Myocyte (in vitro differentiated cells): Measurements from ENCODE around the gene CPA3. TPM values are rescaled to one million over a fixed set of nuclear protein-coding genes. Genes with fewer than 3 reads are reported as not detected.

Experiments
- DNase-seq: peaks from one replicate; pipeline ENCODE4 v3.0.0-alpha.2; 2012; ENCODE audit warnings: low read depth
- total RNA-seq: library from RNA; depleted of rRNA; stranded (reverse); fragments of >200 nt; gene quantifications from 2 replicates; pipeline ENCODE4 v1.2.3, GENCODE V29; 2014

Gene CPA3
- total RNA-seq, 1 donor from 2014 or later: 1.6 TPM

DNA sequence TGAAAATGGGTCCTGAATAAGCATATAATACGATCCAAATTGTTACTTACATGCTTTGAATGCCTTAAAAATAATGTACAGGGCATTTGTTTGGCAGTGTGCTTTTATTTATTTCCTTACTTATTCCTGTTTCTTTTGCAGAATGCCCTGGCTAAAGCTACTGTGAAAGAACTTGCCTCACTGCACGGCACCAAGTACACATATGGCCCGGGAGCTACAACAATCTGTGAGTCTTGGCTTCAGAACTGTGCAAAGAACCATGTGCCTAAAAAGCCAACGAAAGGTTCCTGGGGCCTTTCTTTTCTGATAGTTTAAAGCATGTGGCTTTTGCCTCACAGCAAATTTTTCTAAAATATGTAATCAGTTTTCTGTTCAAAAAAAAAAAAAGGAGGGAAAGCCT is 7.8 kb upstream of the CPA3 start:
- DNase-seq: no peak

DNA sequence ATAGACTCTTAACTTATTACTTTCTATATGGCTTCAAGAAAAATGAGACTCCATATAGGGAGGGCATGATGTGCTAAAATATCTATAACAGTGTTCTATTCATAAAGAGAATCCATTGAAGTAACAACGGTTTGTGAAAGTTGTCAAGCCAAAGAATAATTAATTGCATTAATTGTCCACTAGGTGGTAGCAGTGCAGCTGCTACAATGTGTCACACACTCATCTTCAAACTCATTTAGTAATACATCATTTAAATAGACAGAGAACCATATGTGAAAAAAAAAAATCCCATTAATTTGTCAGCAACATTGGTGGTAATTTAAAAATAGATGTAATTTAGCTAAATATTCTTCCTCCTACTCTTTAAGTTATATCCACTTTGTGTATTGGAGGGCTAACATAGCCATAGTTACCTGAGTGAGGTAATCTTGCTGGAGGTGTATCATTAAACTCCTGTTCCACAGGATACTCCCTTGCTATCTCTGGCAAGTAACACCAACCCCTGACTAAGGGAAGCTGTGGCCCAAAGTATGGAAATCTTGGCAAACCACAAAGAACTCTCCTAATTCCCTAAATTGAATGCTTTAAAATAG is 3.7 kb upstream of the CPA3 start:
- DNase-seq: peak; percentile 64

DNA sequence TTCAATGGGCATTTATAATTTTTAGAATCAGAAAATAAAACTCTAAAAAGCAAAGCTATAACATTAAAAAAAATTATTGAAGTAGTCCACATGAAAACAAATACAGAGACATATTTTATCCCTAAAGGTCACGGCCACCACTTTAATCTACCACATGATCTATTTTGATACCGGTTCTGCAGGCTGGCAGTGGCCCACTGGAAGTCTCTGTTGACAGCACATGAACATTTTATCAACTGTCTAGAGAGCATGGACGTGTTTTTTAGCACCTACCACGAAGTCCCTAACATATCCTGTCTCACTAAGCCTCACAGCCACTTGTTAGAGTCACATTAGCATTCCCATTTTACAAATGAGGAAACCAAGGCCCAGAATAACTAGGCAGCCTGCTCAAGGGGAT is 1.8 kb upstream of the CPA3 start:
- no peak for DNase-seq

DNA sequence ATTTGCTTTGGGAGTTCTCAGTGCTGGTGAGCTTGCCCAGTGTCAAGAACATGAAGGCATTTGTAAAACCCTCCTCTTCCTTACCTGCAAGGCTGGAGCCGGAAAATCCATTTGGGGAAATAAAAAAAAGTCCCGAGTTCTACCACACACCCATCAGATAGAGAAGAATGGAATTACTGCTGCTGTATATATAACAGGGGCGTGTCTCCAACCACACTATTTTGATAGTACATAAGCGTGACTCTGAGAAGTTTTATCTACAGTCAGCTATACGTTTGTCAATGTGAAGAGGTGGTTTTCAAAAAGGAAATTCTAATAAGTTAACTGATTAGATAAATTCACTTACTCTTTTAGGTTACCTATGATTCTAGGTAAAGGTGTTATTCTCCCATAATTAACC is 1.3 kb upstream of the CPA3 start:
- DNase-seq: no peak

DNA sequence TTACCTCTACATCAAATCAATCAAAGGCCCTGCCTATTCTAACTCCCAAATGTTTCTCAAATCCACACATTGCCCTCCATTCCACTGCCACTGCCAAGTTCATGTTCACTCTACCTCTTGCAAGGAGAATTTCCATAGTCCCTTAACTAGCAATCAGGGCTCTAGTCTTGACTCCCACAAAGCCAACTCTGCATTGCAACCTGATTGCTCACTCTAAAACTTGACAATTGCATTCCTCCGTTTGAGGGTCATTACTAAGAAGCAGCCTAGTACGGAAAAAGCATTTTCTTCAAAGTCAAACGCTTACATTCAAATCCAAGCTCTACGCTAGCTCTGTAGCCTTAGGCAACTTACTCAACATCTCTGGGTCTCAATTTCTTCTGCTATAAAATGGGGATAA is 1.2 kb downstream of the CPA3 start:
- peak; percentile 23 for DNase-seq

DNA sequence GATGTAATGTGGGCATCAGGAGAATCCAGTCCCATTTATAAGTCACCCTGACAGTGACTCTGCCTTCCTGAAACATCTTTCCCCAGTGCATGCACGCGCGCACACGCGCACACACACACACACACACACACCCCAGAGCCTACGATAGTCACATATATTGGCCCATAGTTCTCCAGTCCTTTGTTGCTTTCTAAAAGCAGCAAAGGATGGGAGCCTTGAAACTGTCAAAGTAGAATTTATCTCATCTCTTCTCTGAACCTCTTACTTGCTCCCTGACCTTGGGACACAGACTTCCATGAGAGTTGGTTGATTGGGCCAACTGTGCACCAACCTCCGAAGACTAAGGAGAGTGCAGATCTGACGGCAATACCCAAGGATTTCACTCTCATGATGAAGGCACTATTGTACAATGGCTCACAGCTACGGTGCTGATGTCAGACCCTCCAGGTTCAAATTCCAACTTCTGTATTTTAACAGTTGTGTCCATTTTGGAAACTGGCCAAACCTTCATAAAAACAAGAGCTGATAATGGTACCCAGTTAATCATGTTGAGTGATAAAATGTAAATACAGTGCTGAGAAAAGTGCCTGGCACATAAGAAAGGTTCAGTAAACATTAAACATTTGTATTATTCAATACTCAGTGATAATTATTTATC is 8.3 kb downstream of the CPA3 start:
- DNase-seq: no peak

DNA sequence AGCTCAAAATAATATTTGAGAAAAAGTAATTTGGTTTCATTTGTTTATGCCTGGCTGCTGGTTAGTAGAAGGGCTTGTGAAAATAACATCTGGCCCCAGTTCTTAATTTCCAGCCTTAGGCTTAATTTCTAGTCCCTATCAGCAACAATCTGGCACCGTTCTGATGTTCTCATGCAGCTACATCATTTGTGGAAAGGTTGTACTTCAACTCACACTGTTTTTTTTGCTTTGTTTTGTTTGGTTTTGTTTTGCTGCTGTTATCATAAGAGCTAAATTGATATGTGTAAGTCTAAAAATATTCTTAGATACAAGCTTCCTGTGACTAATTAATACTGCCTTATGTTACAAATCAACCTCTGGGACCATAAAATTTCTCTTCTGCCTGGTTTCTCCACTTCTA is 8.9 kb downstream of the CPA3 start:
- DNase-seq: no peak

DNA sequence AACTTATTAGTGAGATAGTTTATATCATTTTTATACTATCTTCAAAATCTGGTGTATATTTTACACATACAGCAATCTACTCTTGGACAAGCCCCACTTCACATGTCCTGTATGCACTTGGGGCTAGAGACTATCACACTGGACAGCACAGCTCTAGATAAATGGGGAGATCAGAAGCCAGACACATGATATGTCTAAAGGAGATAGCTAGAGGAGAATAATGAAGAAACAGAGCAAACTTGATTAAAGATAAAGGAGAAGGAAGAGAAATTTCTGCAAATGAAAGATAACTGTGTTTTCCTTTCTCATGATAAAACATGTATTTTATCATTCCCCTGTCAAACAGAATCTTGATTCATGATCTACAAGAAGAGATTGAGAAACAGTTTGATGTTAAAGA is 13.0 kb downstream of the CPA3 start:
- no peak for DNase-seq

DNA sequence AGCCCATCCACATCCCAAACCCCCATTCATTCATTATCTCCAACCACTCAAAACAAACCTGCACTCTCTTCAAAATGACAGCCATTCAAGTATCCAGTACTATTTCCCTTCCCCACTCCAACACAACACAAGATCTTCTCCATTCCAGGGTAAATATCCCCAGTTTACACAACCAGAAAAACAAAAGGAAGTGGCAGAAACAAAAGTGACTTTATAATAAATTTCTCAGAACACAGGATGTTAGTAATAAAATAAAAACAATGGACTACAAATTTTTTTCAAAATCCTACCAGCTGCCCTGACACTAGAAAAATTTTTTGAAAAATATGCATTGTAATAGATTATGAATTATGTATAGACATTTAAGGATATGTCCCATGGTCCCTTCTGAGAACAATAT is 14.2 kb downstream of the CPA3 start:
- DNase-seq: no peak

DNA sequence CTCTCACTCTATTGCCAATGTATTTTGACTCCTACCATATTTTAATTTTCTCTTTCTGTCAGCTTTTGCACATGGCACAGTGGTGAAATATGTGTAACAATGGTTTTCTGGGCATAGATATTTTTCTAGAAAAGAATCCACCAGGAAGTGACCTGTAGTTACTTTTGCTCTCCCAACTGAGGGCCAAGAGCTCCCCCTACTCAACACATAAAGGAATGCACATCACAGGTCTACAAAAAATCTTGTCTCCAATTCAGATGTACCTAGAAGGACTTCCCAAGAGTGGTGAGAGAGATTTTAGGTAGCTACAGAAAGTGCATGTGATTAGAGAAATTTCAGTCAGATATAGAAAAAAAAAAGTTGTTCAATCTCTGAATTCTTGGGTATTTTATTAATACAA is 15.6 kb downstream of the CPA3 start:
- DNase-seq: no peak

DNA sequence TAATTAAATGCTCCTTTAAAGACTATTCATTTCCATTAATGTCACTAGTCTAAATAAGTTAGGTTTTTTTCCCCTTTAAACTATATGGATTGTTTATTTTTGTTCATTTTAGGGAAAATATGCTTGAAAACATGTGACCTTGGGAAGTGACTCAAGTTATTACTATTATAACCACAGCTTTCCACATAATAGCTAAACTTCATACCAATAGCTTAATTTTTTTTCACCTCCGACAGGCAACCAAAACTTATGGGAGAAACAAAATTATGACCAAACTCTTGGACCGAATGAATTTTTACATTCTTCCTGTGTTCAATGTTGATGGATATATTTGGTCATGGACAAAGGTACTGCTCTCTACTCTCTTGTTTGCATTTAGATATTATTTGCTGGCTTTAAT is 16.2 kb downstream of the CPA3 start:
- no peak for DNase-seq

DNA sequence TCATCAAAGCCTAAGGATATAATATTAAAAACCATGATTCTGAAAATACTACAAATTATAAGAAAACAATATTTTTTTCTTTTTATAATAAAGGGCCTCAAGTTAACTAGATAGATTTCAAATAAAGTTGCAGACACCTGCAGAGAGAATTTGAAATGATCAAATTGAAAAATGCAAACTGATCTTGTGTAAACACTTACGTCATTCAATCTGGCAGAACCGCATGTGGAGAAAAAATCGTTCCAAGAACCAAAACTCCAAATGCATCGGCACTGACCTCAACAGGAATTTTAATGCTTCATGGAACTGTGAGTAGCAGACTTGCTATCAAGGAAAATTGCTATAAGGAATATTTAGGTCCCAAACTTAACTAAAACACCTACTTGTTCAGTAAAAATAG is 17.2 kb downstream of the CPA3 start:
- peak; percentile 53 for DNase-seq

DNA sequence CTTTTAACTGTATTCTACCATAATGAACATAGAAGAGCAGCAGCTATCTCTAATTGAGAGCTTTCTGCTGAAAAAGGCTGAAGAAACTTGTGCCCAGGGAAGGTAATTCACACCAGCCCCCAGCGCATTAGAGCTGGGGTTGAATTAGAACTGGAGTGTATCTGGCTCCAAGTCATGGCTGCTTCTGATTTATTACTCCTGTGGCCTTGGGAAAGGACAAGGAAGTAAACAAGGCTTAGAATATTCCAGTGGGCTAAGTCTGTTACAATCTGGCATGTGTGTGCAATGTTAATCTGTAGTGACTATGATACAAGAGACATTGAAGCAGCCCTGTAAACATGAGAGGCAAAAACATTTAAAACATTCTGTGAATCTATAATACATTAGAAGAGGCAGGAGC is 18.1 kb downstream of the CPA3 start:
- no peak for DNase-seq

DNA sequence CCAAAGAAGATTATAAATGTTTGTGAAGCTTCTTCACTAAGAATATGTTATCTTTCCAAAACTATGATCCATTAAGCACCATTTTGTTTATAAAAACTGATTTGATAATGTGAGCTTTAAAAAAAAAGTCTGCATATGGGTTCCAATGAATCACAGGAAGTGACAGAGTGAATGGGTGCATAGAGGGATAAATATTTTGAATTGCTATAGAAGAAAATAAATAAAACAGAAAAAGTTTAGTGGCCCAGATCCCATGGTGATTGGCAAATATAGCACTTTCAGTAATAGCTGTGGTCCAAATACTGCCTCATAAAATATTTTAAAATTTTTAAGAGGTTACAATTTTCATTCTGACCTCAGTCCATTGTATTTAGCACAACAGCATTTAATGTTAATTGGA is 19.2 kb downstream of the CPA3 start:
- DNase-seq: no peak

DNA sequence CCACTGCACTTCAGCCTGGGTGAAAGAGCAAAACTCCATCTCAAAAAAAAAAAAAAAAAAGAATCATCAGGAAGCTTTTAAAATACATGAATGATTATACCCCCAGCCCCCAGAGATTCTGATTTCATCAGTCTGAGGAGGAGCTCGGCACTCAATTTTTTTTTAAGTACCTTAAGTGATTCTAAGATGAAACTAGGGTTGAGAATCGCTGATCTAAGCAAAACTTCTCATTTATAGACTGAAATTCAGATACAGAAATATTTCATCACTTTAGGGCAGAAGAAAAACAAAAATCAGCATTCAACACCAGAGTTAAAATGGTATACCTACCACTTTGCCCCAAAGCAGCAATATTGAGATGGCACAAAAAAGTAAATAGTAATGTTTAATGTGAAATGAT is 24.7 kb downstream of the CPA3 start:
- DNase-seq: no peak

DNA sequence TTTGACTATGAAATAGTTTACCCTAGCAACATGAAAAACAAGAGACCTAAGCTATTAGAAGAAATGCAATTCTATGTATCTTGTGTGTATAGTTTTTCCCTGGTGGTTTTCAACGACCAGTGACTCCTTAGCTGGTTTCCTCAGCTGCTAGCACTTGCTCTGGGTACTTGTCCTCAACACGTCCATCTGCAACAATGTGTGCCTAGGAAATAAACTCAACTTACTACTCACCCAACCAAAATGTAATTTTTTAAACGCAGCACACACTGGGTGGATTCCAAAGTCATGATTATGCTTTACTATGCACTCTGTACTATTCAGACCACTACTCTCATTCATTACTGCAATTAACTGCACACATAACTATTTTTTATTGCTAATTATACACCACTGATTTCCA is 31.0 kb downstream of the CPA3 start:
- no peak for DNase-seq

DNA sequence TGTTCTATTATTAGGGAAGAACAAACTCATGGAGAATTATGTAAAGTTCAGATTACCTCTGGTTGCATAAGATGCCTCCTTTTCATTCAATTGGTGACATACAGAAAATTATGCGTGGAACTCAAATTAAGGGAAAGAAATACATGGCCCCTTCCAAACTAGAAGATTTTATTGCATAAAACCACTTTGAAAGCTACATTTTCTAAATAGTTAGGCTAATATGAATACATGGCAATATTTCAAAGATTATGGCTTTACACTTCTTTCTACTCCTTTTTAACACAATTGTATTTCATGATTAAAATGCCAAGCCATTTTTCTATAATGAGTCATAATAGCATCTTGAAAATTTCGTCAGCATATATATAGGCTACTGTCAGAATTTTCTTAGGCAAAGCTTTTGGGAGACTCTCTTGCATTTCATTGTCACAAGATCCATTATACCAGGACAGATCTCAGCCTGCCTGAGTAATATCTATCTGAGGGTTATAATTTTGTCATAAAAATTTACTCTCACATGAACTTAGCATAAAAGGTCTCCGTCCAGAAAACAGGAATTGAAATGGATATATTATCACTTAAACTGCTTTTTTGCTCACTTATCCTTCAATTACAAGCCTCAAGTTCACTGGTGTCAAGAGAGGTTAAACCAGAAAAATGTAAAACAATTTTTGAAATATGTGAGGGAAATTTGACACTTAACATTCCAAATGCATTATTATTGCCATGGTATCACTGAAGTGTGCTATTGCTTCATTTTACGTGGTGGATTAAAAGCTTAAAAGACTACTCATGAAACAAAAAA is 37.1 kb downstream of the CPA3 start:
- DNase-seq: peak; percentile 65

DNA sequence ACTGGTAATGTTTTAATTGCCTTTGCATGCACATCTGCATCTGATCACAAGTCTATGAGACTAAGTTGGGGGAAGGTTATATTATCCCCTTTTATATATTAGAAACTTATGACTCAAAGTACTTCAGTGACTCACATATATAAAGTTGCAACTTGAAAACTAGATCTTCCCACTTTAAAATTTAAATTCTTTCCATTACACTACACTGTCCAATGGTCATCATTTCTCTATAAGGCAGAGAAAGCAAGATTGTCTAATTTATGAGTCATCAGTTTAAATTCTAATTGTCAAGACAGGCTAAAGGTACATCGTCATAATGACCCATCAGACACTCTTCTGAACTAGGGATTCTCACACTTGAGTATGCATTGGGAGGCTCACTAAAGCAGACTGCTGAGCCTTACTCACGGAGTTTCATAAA is 37.9 kb downstream of the CPA3 start:
- DNase-seq: no peak

DNA sequence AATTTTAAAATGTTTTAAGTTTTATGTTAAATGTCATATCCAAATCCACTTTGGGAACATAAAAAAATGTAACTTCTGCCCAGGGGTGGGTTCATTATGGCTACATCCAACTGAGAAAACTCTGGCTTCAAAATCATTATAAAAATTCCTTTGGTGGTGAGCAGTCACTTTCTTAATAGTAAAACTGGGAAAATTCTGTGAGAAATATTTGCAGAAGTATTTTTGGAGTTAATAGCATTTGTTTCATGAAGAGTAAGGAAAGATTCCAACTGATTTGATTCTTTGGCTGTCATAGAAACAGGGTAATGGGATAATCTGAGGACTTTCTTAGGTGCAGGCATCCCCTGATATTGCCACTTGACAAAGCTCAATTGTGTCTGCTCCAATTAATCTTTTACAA is 38.8 kb downstream of the CPA3 start:
- DNase-seq: peak; percentile 22

DNA sequence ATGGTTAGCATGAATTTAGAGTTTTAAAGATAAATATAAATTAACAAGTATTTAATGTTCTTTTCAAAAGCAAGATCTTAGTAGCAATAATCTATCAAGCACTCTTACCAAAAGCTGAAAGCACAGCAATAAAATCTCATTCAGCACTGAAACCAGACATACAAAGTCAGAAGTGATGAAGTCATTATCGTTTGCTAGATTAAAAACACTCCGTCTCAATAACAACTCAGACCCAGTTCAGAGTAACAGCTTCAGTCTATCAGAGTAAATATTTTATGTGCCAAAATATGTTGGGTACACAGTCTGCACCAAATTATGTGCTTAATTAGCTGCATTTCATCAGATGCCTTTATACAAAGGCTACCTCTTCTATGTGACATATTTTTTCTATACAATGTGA is 41.6 kb downstream of the CPA3 start:
- DNase-seq: no peak

DNA sequence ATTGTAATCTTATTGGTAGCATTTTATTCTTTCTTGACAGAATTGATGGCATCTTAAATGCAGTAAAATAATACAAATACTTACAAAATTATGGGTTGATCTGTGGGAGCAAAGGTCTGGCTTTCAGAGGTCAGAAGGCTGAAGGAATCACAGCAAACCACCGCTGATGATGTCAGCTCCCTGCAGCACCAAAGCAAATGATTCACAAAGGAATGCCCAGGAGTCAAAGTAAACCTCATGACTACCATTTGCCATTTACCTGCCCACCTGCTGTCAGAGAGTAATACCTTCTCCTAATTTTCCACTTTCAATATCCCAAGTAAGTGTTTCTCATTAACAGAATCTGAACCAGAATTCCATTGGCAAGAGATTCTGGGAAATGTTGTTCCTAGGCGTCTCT is 46.1 kb downstream of the CPA3 start:
- DNase-seq: no peak

DNA sequence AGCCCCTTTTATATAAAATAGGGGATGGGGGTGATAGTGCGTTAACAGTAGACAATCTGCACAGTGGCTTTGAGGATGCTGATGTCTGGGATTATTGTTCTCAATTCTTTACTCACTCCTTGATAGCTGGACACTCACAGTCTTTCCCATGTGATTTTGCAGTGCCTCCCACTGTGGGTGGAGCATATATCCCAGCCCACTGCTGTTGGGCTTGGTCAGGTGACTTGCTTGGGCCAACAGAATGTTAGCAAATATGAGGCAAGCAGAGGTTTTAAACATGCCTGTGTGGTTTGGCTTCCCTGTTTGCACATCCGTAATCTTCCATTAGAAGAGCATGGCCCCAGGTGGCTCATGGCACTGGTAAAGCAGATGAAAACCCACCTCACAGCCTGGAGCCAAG is 46.5 kb downstream of the CPA3 start:
- DNase-seq: no peak
